ENCODE measurements around the gene PTPRR.

The PTPRR gene

DNA sequence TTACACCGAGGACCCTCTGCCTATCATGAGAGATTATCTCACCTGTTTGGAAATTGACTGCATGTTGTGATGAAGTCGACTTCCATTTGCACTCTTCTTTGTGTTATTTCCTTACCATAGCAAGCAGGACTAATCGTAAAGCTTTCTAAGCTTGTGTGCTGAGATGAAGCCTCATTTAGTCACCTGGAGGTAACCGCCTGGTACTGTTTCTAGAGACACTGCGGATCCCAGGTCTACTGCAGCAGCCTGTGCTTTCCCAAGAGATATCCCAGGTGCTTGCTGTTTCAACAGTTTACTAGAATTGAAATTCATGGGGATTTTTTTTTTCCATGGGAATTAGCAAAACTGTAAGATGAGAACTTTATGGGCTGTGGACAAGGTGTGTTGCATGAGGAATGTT, 131.8 kb downstream of the PTPRR start:
- DNase-seq, result no peak

DNA sequence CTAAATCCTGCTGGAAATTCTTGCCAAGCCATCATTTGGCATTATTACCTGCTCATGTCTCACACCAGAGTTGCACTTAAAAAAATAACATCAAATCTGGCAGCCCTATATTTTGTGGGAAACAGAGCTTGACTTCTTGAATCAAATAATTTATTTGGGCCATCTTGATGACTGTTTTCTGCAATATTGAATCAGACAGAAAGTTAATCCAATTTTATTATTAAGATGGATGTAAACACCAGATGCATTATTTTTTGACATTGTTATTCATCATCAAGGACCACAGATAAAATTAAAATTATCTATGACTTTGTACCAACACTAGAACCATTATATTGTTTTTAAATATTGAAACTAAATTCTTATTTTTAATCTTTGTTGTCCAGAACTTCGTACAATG, 132.9 kb downstream of the PTPRR start:
- DNase-seq, result no peak

DNA sequence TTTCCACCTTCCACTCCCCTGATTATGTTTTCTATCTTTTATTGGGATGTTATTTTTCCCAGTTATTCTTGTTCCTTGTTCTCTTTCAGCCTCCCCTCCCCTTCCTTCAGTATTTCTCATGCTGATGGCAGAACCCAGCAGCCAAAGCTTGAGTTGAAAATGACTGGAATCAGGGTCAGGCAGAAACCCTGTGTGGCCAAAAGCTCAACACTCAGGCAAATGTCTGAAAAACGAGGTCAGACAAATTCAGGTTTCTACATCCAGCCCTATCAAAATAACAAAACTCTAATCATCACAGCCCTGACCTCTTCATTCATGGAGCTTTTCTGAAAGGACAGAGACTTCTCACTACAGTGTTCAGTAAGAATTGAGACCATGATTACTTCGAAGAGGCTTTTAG, 134.6 kb downstream of the PTPRR start:
- no peak for DNase-seq

DNA sequence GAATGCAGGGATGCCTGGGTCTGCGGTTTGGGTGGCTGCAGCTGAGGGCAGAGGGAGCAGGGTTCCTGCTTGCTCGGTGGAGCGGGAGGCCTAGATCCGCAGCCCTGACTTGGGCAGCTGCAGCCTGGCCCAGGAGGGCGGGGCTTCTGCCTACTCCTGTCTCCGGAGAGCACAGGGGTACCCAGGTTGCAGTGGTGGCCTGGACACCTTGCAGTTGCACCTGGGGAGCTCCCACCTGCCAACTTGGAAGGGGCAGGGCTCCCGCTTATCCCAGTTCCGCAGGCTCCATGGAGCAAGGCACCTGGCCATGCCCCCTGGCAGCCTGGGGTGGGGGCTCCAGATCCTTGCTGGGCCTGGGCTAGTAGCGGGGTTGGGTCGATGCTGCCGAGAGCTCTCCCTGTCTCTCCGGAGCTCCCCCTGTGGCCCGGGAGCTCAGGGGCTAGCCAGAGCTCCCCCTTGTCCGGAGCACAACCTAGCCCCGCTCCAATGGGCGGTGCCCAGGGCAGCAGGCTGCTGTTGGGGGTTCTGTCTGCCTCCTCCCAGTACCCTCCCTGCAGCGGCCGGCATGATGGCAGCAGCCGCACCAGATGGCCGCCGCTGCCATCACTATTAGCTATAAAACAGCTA, 136.4 kb downstream of the PTPRR start:
- no peak for DNase-seq

DNA sequence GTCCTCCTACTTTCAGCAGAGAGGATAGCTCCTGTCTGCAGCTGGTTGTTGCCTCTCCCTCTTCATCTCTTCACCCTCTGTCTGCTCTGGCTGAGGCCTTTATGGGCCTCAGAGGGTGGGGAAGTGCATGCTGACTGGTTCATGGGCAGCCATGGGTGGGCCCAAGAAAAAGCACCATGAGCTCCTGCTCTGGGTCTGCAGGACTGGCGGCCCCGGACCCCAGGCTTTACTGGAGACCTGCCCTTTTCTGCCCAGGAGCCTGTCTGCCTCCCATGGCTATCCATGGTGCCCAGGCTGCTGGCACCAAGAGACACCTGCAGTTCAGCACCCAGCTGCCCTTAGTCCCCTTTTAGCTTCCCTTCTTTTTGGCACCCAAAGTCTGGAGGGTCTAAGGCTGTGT, 137.1 kb downstream of the PTPRR start:
- DNase-seq, result no peak

DNA sequence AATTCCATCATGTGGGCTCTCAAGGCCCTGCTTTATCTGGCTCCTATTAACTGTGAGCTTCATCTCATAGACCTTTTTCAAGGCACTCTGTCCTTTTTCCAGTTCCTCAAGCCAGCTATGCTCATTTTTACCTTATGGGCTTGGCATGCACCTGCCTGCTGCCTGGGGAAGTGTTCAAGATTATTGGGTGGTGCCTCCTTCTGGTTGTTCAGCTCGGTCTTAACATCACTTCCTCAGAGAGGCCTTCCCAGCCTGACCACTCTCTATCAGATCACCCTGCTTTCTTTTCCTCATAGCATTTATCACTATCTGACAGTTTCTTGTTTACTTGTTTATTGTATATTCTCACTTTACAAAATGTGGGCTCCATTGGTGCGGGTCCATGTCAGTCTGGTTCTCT, 141.3 kb downstream of the PTPRR start:
- no peak for DNase-seq

DNA sequence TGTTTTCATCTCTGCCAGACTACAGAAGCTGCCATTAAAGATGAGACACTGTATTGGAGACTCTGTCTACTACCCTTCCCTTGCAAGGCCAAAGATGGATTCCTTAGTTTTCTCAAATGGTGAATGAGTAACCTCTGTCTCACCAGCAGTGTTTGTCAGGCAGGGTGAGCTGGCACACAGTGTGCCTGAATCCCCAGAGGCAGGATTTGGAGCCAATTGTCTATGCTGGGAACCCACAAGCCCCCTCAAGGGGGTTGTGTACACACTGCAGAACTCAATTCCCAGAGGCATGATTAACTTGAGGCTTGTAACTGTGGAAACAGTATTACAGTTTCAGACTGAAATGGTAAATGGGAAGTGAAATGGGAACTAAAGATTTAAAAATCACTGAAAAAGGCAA, 146.5 kb downstream of the PTPRR start:
- DNase-seq, result no peak

DNA sequence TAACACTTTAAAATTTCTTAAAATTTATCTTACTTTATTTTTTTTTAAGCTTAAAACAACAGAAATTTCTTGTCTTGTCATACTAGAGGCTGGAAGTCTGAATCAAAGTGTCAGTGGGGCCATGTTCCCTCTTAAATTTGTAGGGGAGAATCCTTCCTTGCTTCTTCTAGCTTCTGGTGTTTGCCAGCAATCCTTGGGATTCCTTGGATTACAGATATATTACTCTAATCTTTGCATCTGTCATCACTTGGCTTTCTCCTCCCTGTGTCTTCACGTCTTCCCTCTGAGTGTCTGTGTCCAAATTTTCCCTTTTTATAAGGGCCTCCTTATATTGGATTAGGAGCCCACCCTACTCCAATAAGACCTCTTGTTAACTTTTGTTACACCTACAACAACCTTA, 147.7 kb downstream of the PTPRR start:
- DNase-seq, result no peak

DNA sequence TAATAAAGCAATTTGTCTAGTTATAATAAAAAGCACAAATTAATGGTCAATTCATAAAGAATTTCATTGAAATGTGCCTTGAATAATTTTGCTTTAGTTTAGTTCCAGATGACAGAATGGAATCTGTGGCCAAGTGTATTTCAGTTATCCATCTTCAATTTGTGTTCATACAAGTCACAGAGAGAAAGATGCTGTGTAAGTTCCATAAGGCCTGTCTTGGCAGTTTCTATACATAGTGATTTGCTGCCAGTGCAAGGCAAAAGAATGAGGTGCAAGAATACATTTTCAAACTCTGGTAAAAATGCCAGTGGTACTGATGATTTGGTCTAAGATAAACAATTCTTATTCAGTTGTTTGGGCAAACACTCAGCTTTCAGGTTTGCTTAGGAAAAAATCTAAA, 149.0 kb downstream of the PTPRR start:
- no peak for DNase-seq

DNA sequence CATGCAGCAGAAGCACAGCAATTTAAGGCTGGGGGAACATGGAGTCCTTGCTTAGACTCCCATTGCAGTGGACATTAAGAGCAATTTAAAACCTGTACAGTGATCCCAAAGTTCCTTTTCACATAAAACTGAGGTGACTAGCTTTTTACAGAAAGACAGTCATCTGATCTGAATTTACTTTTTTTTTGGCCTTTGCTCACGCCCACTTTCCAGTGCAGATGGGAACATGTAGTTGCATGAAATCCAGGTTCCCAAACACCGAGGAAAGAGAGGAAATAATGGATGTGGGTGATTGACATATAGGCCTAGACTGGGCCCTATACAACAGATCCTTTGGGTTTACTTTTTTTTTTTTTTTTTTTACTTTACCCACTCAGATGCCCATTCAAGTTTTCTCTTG, 156.9 kb downstream of the PTPRR start:
- no peak for DNase-seq

DNA sequence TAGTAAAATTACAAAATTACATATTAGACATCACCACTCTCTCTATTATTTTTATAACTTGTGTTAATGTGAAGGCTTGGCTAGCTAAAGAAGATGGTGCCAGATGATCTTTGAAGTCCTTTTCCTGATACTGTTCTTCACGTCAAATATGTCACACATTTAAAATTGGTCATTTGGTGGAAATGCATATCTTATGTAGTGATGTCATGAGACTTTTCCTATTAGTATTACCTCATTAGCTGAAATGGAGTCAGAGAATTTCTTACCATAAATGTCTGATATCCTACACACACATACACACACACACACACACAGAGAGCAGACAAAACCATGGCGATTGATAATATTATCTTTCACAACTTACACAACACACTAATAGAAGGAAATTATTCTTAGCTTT, 158.5 kb downstream of the PTPRR start:
- no peak for DNase-seq

DNA sequence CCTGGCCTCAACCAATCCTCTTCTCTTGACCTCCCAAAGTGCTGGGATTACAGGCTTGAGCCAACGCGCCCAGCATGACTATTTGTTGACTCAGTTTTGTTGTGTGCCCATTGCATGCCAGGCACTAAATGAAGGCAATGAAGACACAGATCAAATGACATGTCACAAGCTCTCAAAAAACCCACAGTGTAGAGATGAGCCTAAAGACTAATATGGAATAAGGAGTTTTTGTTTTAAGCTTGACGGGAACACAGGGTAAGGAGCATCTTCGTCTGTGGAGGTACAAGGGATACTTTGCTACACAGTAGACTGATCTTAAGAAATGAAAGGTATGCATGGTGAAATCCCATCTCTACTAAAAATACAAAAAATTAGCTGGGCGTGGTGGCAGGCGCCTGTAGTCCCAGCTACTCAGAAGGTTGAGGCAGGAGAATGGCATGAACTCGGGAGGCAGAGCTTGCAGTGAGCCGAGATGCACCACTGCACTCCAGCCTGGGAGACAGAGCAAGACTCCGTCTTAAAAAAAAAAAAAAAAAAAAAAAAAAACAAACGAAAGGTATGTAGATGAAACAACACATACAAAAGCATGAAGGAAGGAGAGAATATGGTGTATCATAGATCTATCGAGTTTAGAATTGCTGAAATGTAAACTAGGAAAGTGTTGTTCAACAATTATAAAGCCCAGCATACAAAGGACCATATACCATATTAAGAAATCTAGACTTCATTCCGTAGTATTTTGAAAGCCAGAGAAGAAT, 161.2 kb downstream of the PTPRR start:
- DNase-seq, result no peak

DNA sequence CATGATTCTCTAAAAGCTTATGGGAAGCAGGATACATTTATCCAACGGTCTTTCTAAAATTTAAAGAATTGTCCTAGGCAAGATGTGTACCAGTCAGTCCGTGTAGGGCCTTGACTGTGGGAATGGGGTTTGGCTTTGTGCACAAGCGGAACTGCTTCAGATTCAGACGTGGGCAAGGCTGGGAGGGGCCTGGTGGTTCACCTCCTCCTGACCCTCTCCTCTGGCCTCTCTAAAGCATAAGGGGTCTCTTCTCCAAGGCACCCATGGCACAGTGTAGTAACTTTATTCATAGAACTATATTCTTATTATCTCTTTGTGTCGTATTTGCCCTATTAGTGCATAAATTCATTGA, 162.1 kb downstream of the PTPRR start:
- no peak for DNase-seq

DNA sequence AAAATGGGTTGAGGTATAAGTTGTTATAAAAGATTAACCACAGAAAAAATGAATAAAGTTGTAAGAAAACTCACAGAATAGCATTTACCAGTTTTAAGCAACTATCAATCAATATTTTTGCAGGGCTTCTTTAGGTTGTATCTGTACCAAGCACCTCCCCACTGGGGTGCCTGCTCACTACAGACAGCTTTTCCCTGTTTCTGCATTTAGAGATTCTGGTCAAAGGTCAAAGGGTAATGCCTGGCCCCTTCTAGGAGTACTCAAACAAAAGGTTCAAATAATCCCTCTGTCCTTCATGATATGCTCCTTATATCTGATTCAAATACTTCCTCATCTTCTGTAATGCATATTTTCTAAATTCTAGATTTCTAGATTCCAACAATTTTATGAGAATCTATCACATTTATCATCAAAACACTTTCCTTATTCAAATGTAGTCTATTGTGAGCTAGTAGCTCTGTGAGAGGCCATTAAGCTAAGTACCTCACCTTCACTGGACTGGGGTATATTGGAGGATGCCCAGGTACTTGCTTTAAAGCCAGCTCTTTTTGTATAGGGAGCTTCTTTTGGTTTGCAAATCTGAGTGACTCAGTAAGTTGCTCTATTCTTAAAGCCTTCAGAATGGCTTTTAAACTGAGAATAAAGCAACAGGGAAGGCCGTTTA, 162.6 kb downstream of the PTPRR start:
- no peak for DNase-seq

DNA sequence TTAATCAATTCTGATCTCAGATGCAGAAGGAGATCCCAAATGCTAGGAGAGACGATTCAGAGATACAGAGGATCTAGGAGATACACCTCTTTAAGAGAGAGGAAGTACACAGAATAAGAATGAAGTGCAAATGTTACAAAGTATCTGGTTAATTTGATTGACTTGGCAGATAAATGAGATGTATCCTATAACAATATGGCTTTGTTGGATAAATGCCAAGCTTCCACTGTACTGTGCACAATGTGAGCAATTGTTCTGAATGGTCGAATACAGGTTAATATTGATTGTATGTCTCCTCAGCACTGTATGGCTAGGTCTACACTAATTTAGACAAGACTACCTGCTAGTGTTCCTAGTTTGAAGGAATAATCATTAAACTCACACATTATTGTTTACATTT, 163.7 kb downstream of the PTPRR start:
- DNase-seq, result no peak

DNA sequence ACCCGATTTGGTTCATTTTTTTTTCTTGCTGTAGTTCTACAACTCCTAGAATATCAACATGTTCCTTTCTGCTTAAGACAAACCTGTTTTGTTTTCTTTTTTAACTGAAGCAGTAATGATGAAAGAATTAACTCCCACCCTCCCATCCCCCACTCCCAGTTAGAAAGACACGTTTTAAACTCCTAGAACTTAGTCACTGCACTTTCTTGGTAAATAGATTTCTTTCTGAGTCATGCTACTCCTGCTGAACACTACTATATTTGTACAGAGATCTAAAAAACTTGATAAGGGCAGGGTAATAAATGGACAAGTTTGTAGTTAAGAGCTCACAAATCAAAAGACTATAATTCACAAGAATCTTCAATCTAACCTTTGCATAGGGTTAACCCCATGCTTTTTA, 164.4 kb downstream of the PTPRR start:
- no peak for DNase-seq

DNA sequence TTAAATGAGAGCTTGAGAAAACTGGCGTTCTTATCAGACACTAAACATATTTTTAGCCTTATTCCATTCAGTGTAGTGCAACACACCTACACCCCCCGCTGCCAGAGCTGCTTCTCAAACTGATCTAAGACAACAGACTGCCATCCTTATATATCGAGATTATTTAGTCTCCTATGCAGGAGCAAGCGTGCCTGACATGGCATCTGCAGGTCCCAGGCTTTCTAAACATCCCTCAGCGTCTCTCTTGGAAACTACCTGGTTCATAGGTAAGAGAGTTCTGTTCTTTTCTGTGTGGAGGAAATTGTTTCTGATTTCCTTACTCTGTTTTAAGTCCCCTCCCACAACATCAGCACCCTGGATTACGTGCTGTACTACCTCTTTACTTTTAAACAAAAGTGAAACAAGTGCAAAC, 166.2 kb downstream of the PTPRR start:
- DNase-seq, result no peak

DNA sequence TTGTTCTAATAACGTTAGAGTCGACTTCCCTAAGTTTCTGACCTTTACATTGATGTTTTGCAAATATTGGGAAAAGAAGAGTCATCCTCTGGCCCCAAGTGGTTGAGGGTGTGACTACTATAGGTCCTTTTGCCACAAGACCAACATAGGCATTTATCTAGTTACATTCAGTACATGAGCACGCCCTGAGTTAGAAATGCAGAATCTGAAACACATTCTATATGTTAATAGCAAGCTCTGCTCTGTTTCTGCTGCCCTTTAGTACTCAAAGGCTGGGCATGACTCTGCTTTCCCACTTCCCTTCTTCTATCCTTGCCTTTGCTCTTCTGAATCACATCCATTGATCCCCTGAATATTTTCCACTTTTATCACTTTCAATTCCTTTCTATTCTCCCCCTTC, 168.2 kb downstream of the PTPRR start:
- DNase-seq, result no peak

DNA sequence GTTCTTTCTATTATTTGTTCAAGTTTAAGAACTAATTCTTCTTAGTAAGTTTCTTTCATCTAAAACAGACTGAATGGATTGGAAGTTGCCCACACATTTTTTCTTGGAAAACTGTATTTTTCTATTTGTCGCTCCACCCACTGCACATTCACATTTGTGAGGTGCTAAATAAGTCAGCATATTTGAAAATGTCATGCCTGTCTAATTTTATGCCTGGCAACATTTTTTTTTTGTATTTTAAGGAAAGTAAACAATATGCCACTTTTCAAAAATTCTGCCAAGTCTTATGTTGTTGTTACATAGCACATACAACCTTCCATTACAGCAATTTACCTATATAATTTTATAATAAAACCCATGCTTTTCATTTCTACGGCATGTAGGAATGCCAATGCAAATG, 170.6 kb downstream of the PTPRR start:
- DNase-seq, result no peak

DNA sequence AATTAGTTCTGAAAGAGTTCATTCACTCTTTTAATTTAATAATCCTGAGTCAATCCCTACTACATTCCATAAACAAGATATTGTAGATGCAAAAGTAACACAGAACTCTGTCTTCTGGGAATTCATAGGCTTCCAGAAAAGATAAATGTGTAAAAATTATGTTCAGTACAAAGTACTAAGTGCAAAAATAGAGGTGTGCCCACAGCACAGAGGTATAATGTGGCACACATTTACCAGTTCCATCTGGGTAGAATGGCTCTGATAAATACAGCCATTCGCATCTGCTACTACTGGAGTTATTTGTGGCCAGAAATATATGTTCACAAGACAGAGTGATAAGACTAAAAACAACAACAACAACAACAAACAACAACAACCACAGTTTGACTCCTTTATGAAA, 171.7 kb downstream of the PTPRR start:
- no peak for DNase-seq

DNA sequence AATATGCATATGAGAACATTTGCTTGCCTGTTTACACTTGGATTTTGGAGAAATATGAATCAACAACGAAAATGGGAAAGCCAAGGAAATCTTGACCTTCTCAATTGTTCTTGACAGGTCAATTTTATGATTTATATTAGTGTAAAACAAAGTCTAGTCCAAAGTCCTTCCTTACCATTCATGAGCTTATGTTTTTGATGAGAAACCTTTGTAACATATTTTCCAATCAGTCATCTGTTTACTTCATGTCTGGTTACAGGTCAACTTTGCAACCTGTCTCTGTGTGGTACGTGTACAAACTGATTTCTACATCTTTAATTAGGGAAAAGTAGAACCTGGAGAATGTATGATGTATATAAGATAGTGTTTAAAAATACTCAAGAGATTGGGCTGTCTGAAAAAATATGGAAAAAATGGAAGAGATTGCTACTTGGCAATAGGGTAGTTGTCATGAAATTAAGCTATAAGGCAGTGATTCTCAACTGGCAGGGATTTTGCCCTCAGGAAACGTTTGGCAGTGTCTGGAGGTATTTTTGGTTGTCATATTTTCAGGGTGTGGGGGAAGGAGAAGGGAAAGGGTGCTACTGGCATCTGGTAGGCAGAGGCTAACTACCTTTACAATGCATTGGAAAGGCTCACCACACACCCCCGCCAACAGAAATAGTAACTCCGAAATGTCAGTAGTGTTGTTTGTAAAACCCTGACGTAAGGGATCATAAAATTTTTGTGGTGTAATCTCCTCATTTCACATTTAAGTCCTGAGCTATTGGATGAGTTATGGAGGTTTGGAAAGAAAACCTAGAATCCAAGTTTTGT, 172.9 kb downstream of the PTPRR start:
- no peak for DNase-seq

DNA sequence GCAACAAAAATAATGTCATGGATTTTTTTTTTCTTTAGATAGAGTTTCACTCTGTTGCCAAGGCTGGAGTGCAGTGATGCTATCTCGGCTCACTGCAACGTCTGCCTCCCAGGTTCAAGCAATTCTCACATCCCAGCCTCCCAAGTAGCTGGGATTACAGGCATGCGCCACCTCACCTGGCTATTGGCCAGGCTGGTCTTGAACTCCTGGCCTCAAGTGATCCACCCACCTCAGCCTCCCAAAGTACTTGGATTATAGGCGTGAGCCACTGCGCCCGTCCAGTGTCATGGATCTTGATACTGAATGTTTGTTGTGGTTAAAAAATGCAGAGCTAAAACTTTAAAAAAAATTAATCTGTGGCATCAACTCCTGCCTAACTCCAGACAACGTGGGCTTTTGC, 175.5 kb downstream of the PTPRR start:
- DNase-seq, result no peak

DNA sequence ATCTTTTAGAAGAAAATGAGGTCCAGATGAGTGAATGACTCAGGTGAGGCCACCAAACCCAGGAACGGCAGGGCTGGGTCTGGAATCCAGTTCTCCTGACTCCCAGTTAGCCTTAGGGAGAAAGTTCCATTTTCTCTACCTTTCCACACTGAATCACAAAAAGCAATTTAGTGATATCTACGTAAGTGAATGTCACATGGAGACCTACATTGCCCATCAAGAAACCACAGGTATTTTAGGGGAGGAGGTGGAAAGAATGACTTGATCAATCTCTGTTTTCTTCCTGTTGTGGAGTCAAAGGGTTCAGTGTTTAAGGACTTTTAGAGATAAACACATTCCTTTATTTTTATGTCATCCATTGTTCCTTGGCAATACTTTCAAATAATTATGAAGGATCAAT, 176.4 kb downstream of the PTPRR start:
- no peak for DNase-seq

DNA sequence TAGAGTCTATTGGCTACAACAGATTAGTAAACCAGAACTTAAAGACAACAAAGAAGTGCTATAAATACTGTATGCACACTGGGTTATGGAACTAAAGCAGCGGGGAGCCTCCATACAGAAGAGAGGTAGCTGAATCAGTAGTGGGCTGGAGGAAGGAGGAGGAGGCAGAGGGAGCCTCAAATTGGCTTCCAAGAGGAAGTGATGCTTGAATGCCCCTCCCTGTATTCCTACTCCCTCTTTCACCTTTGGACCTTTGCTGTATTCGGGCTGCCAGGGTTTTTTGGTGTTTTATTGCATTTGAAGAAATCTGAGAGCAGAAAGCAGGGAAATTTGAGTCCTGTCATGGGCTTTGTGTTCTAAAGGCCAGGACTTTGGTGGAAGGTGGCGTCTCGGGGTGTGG, 179.3 kb downstream of the PTPRR start:
- no peak for DNase-seq
